HEK293 (cell line): ENCODE data around the gene CHST3.

Experiments
- CTCF ChIA-PET: fragments of 350-600 bp; formaldehyde crosslinking; extraction: SDS; loops from one replicate; lab custom pipeline; 2021; ENCODE audit warnings: antibody characterized with exemption; lab: Yijun Ruan, JAX
- POLR2A ChIA-PET: fragments of 300-600 bp; formaldehyde crosslinking; extraction: SDS; loops from one replicate; lab custom pipeline; 2020; ENCODE audit warnings: antibody characterized with exemption, inconsistent platforms; lab: Yijun Ruan, JAX
- H3K27ac ChIP-seq: fragments of 200-500 bp; sonication (Bioruptor generic); 2 replicates; pipeline ENCODE4 v1.5.1; 2014; ENCODE audit warnings: low read depth, low read length, control low read depth, inconsistent platforms; ENCODE audit errors: extremely low read depth
- H3K36me3 ChIP-seq, 2 experiments: fragments of 200-500 bp in 1 of 2; sonication (Bioruptor generic) in 1 of 2; 1 replicate in 1 of 2; 2 replicates in 1 of 2; pipeline ENCODE4 v1.5.1; 2014 to 2017; ENCODE audit warnings: inconsistent platforms in 2 of 2, low read length in 2 of 2; ENCODE audit not compliant: control insufficient read depth in 2 of 2, insufficient read depth in 1 of 2
- H3K4me1 ChIP-seq: fragments of 200-500 bp; sonication (Bioruptor generic); 2 replicates; pipeline ENCODE4 v1.5.1; 2014; ENCODE audit warnings: mild to moderate bottlenecking, low read length, inconsistent platforms; ENCODE audit not compliant: control insufficient read depth, insufficient read depth
- H3K4me3 ChIP-seq: 2 replicates; pipeline ENCODE4 v1.5.1; 2011; ENCODE audit warnings: low read depth, mild to moderate bottlenecking, control low read depth, low read length, moderate library complexity
- H3K9me3 ChIP-seq: fragments of 200-500 bp; sonication (Bioruptor generic); 2 replicates; pipeline ENCODE4 v1.5.1; 2014; ENCODE audit warnings: low read depth, low read length, inconsistent platforms; ENCODE audit not compliant: control insufficient read depth, insufficient read depth
- GLI2 ChIP-seq: fragments of 450-650 bp; formaldehyde crosslinking; IDR thresholded peaks from 2 replicates; pipeline ENCODE4; 2017; ENCODE audit warnings: missing biosample characterization, missing genetic modification characterization, low read depth, borderline replicate concordance
- PBX3 ChIP-seq: sonication (generic); formaldehyde crosslinking; IDR thresholded peaks from 2 replicates; pipeline ENCODE4 v1.8.1; 2022; ENCODE audit warnings: mild to moderate bottlenecking, moderate library complexity, missing genetic modification reagents
- PRDM1 ChIP-seq: fragments of 450-650 bp; formaldehyde crosslinking; IDR thresholded peaks from 2 replicates; pipeline ENCODE4; 2016; ENCODE audit warnings: missing biosample characterization, missing genetic modification characterization
- RBAK ChIP-seq: fragments of 450-650 bp; formaldehyde crosslinking; IDR thresholded peaks from 2 replicates; pipeline ENCODE4 v1.5.1; 2016; ENCODE audit warnings: missing biosample characterization, missing genetic modification characterization
- ZBTB21 ChIP-seq: fragments of 450-650 bp; formaldehyde crosslinking; IDR thresholded peaks from 2 replicates; pipeline ENCODE4 v1.5.1; 2017; ENCODE audit warnings: missing biosample characterization, missing genetic modification characterization
- ZBTB7A ChIP-seq: fragments of 450-650 bp; formaldehyde crosslinking; IDR thresholded peaks from 2 replicates; pipeline ENCODE4 v1.5.1; 2016; ENCODE audit warnings: low read depth, missing biosample characterization, missing genetic modification characterization
- ZNF10 ChIP-seq: fragments of 450-650 bp; formaldehyde crosslinking; IDR thresholded peaks from 2 replicates; pipeline ENCODE4 v1.5.1; 2017; ENCODE audit warnings: missing biosample characterization, missing genetic modification characterization
- ZNF114 ChIP-seq: fragments of 450-650 bp; formaldehyde crosslinking; IDR thresholded peaks from 2 replicates; pipeline ENCODE4 v1.5.0; 2017; ENCODE audit warnings: missing biosample characterization, missing genetic modification characterization
- ZNF140 ChIP-seq: fragments of 450-650 bp; formaldehyde crosslinking; IDR thresholded peaks from 2 replicates; pipeline ENCODE4 v1.5.1; 2016; ENCODE audit warnings: missing biosample characterization, missing genetic modification characterization
- ZNF274 ChIP-seq, 2 experiments: fragments of 200-500 bp in 1 of 2; fragments of 450-650 bp in 1 of 2; sonication (Bioruptor generic) in 1 of 2; formaldehyde crosslinking in 1 of 2; IDR thresholded peaks; 2 replicates each; pipeline versions ENCODE4 v1.5.1 to v1.6.1; 2014 to 2016; ENCODE audit warnings: borderline replicate concordance in 1 of 2, inconsistent platforms in 1 of 2, low read length in 1 of 2, missing biosample characterization in 1 of 2, missing genetic modification characterization in 1 of 2
- ZNF302 ChIP-seq: fragments of 450-650 bp; formaldehyde crosslinking; IDR thresholded peaks from 2 replicates; pipeline ENCODE4 v1.5.1; 2016; ENCODE audit warnings: missing biosample characterization, missing genetic modification characterization, low read depth
- ZNF311 ChIP-seq: fragments of 450-650 bp; formaldehyde crosslinking; IDR thresholded peaks from 2 replicates; pipeline ENCODE4 v1.5.1; 2017; ENCODE audit warnings: missing biosample characterization, missing genetic modification characterization, borderline replicate concordance
- ZNF416 ChIP-seq: fragments of 450-650 bp; formaldehyde crosslinking; IDR thresholded peaks from 2 replicates; pipeline ENCODE4 v1.5.1; 2016; ENCODE audit warnings: missing biosample characterization, missing genetic modification characterization
- ZNF596 ChIP-seq: fragments of 450-650 bp; IDR thresholded peaks from 2 replicates; pipeline ENCODE4 v1.5.0; 2018; ENCODE audit warnings: missing biosample characterization, mild to moderate bottlenecking, missing genetic modification characterization, moderate library complexity
- ZNF623 ChIP-seq: fragments of 450-650 bp; formaldehyde crosslinking; IDR thresholded peaks from 2 replicates; pipeline ENCODE4 v1.5.1; 2016; ENCODE audit warnings: missing biosample characterization, missing genetic modification characterization
- ZNF654 ChIP-seq: fragments of 450-650 bp; formaldehyde crosslinking; IDR thresholded peaks from 2 replicates; pipeline ENCODE4 v1.5.1; 2016; ENCODE audit warnings: low read depth, missing biosample characterization, missing genetic modification characterization
- ZNF776 ChIP-seq: fragments of 450-650 bp; formaldehyde crosslinking; IDR thresholded peaks from 2 replicates; pipeline ENCODE4 v1.5.0; 2017; ENCODE audit warnings: missing biosample characterization, missing genetic modification characterization, borderline replicate concordance
- ZNF785 ChIP-seq: fragments of 450-650 bp; formaldehyde crosslinking; IDR thresholded peaks from 2 replicates; pipeline ENCODE4 v1.5.1; 2016; ENCODE audit warnings: missing biosample characterization, missing genetic modification characterization
- ZNF791 ChIP-seq: fragments of 450-650 bp; formaldehyde crosslinking; IDR thresholded peaks from 2 replicates; pipeline ENCODE4 v1.5.1; 2016; ENCODE audit warnings: missing biosample characterization, missing genetic modification characterization
- ZSCAN18 ChIP-seq: fragments of 450-650 bp; formaldehyde crosslinking; IDR thresholded peaks from 2 replicates; pipeline ENCODE4 v1.5.1; 2016; ENCODE audit warnings: missing biosample characterization, missing genetic modification characterization
- ZSCAN23 ChIP-seq: fragments of 450-650 bp; formaldehyde crosslinking; IDR thresholded peaks from 2 replicates; pipeline ENCODE4 v1.5.1; 2016; ENCODE audit warnings: missing biosample characterization, missing genetic modification characterization
- ZXDB ChIP-seq: fragments of 450-650 bp; formaldehyde crosslinking; IDR thresholded peaks from 2 replicates; pipeline ENCODE4 v1.5.1; 2016; ENCODE audit warnings: missing biosample characterization, missing genetic modification characterization

CHST3 gene

GRCh38 chr10:71939861-71940474, 24.2 kb upstream of the CHST3 start:
- ChIA-PET CTCF (interaction anchor here (0.7 to 1.2 kb wide), 2 partner anchors 15 to 44 kb away, joined by 3 to 6 read pairs; no protein-coding TSS in a partner anchor), POLR2A (no interaction called here)
- Histone ChIP-seq H3K4me1 (no peaks in the 10 kb centered on the region), H3K4me3 (no peak overlapping the region), H3K36me3 (no peaks in the 10 kb centered on the region)
- TF ChIP-seq ZBTB7A (tag by site-specific recombination), result no peak
- TF ChIP-seq ZNF416 (tag by site-specific recombination), result no peak
- TF ChIP-seq ZSCAN18 (tag by site-specific recombination), result no peak
- TF ChIP-seq ZXDB (tag by site-specific recombination), result no peak
- no peak for TF ChIP-seq ZNF623
- TF ChIP-seq ZNF654 (tag by site-specific recombination), result no peak
- no peak for TF ChIP-seq ZSCAN23
- TF ChIP-seq ZNF785, result no peak
- no peak for TF ChIP-seq RBAK (tag by site-specific recombination)
- no peak for TF ChIP-seq ZNF302 (tag by site-specific recombination)
- no peak for TF ChIP-seq PBX3 (CRISPR knock-in tag)
- TF ChIP-seq ZNF274 (IDR thresholded peaks at IDR 0.05; ENCODE audit: low read length), result no peak
- TF ChIP-seq ZNF274 (tag by site-specific recombination; IDR thresholded peaks at IDR 0.05; ENCODE audit: borderline replicate concordance), result no peak
- TF ChIP-seq GLI2, result no peak
- no peak for TF ChIP-seq ZNF776 (tag by site-specific recombination)
- no peak for TF ChIP-seq ZNF791 (tag by site-specific recombination)
- TF ChIP-seq ZNF114 (tag by site-specific recombination), result no peak
- no peak for TF ChIP-seq ZBTB21 (tag by site-specific recombination)
- no peak for TF ChIP-seq ZNF140 (tag by site-specific recombination)
- no peak for TF ChIP-seq ZNF10 (tag by site-specific recombination)
- TF ChIP-seq, all 188 proteins: peak for 0
- no peak overlapping the region for H3K27ac ChIP-seq
- no peaks in the 10 kb centered on the region for H3K9me3 ChIP-seq

GRCh38 chr10:71940752-71941151, 23.4 kb upstream of the CHST3 start:
- no peaks in the 10 kb centered on the region for H3K4me1 ChIP-seq
- TF ChIP-seq ZNF311 (tag by site-specific recombination), result no peak
- TF ChIP-seq ZNF596 (tag by site-specific recombination), result peak; percentile 79
- peak; percentile 63; the same call in 1 of the 2 replicates for TF ChIP-seq PRDM1 (tag by site-specific recombination)
- TF ChIP-seq, all 188 proteins: peak for 2
- Histone ChIP-seq H3K9me3 (no peaks in the 10 kb centered on the region), H3K36me3 (no peaks in the 10 kb centered on the region), H3K4me3 (no peak overlapping the region), H3K27ac (no peak overlapping the region)
- CTCF ChIA-PET, result interaction anchor here (0.7 to 1.2 kb wide), 2 partner anchors 15 to 44 kb away, joined by 3 to 6 read pairs; no protein-coding TSS in a partner anchor
- POLR2A ChIA-PET, result no interaction called here
